ENCODE measurements around the gene LHCGR.

The LHCGR gene

GRCh38 chr2:48755473-48755872, at the start of gene LHCGR:
TSS of gene LHCGR (minus strand) at chr2:48755724. CDS start at chr2:48755671, 53 bp downstream.
- Histone ChIP-seq H3K4me1 (ENCODE audit: insufficient read depth, low read length) (peaks cover 19% of the 10 kb centered on the region), H3K36me3 (ENCODE audit: insufficient read depth, low read length) (no peaks in the 10 kb centered on the region), H3K27me3 (ENCODE audit: insufficient read depth, low read length) (peaks cover 28% of the 10 kb centered on the region), H2AFZ (ENCODE audit: low read depth, low read length) (no peak within 1 kb of the TSS), H3K4me3 (ENCODE audit: low read length) (peak within 1 kb of the TSS; percentile 14), H3K9me3 (ENCODE audit: low read length) (no peaks in the 10 kb centered on the region)

GRCh38 chr2:48799601-48800000, 44.1 kb upstream of the LHCGR start:
- Histone ChIP-seq H3K36me3 (ENCODE audit: insufficient read depth, low read length) (no peaks in the 10 kb centered on the region), H3K4me1 (ENCODE audit: insufficient read depth, low read length) (no peaks in the 10 kb centered on the region), H3K4me3 (ENCODE audit: low read length) (no peak overlapping the region), H3K27me3 (ENCODE audit: insufficient read depth, low read length) (no peaks in the 10 kb centered on the region), H3K9me3 (ENCODE audit: low read length) (no peaks in the 10 kb centered on the region), H2AFZ (ENCODE audit: low read depth, low read length) (no peak overlapping the region)

GRCh38 chr2:48795065-48795464, 39.5 kb upstream of the LHCGR start:
- Histone ChIP-seq H3K36me3 (ENCODE audit: insufficient read depth, low read length) (no peaks in the 10 kb centered on the region), H3K4me3 (ENCODE audit: low read length) (no peak overlapping the region), H3K4me1 (ENCODE audit: insufficient read depth, low read length) (peaks cover 15% of the 10 kb centered on the region), H3K9me3 (ENCODE audit: low read length) (no peaks in the 10 kb centered on the region), H2AFZ (ENCODE audit: low read depth, low read length) (no peak overlapping the region), H3K27me3 (ENCODE audit: insufficient read depth, low read length) (no peaks in the 10 kb centered on the region)

- no peak overlapping the region for H2AFZ ChIP-seq (ENCODE audit: low read depth, low read length)
Observed at GRCh38 chr2:48793671-48794070, 38.1 kb upstream of the LHCGR start.

GRCh38 chr2:48792030-48792429, 36.5 kb upstream of the LHCGR start:
- no peaks in the 10 kb centered on the region for H3K36me3 ChIP-seq (ENCODE audit: insufficient read depth, low read length)
- H3K4me1 ChIP-seq (ENCODE audit: insufficient read depth, low read length): peaks cover 15% of the 10 kb centered on the region
- no peaks in the 10 kb centered on the region for H3K27me3 ChIP-seq (ENCODE audit: insufficient read depth, low read length)
- H3K9me3 ChIP-seq (ENCODE audit: low read length): no peaks in the 10 kb centered on the region
- no peak overlapping the region for H3K4me3 ChIP-seq (ENCODE audit: low read length)
- no peak overlapping the region for H2AFZ ChIP-seq (ENCODE audit: low read depth, low read length)

More at GRCh38 chr2:48793671-48794070, 38.1 kb upstream of the LHCGR start:
- H3K4me1 ChIP-seq (ENCODE audit: insufficient read depth, low read length): peaks cover 15% of the 10 kb centered on the region
- H3K27me3 ChIP-seq (ENCODE audit: insufficient read depth, low read length): no peaks in the 10 kb centered on the region
- H3K9me3 ChIP-seq (ENCODE audit: low read length): no peaks in the 10 kb centered on the region
- no peaks in the 10 kb centered on the region for H3K36me3 ChIP-seq (ENCODE audit: insufficient read depth, low read length)
- no peak overlapping the region for H3K4me3 ChIP-seq (ENCODE audit: low read length)

GRCh38 chr2:48790407-48791170, 35.1 kb upstream of the LHCGR start:
- H3K4me3 ChIP-seq (ENCODE audit: low read length): no peak overlapping the region
- no peaks in the 10 kb centered on the region for H3K27me3 ChIP-seq (ENCODE audit: insufficient read depth, low read length)
- no peaks in the 10 kb centered on the region for H3K9me3 ChIP-seq (ENCODE audit: low read length)
- H2AFZ ChIP-seq (ENCODE audit: low read depth, low read length): no peak overlapping the region
- no peaks in the 10 kb centered on the region for H3K36me3 ChIP-seq (ENCODE audit: insufficient read depth, low read length)
- peaks cover 15% of the 10 kb centered on the region for H3K4me1 ChIP-seq (ENCODE audit: insufficient read depth, low read length)

GRCh38 chr2:48787580-48787979, 32.1 kb upstream of the LHCGR start:
- no peak overlapping the region for H3K4me3 ChIP-seq (ENCODE audit: low read length)
- H3K4me1 ChIP-seq (ENCODE audit: insufficient read depth, low read length): peaks cover 14% of the 10 kb centered on the region
- H2AFZ ChIP-seq (ENCODE audit: low read depth, low read length): no peak overlapping the region
- no peaks in the 10 kb centered on the region for H3K27me3 ChIP-seq (ENCODE audit: insufficient read depth, low read length)
- no peaks in the 10 kb centered on the region for H3K9me3 ChIP-seq (ENCODE audit: low read length)
- no peaks in the 10 kb centered on the region for H3K36me3 ChIP-seq (ENCODE audit: insufficient read depth, low read length)

GRCh38 chr2:48781366-48781765, 25.8 kb upstream of the LHCGR start:
- Histone ChIP-seq H3K36me3 (ENCODE audit: insufficient read depth, low read length) (no peaks in the 10 kb centered on the region), H2AFZ (ENCODE audit: low read depth, low read length) (no peak overlapping the region), H3K4me1 (ENCODE audit: insufficient read depth, low read length) (no peaks in the 10 kb centered on the region), H3K9me3 (ENCODE audit: low read length) (no peaks in the 10 kb centered on the region), H3K27me3 (ENCODE audit: insufficient read depth, low read length) (no peaks in the 10 kb centered on the region), H3K4me3 (ENCODE audit: low read length) (no peak overlapping the region)

- H2AFZ ChIP-seq (ENCODE audit: low read depth, low read length): no peak overlapping the region
- no peaks in the 10 kb centered on the region for H3K9me3 ChIP-seq (ENCODE audit: low read length)
- no peaks in the 10 kb centered on the region for H3K4me1 ChIP-seq (ENCODE audit: insufficient read depth, low read length)
- H3K4me3 ChIP-seq (ENCODE audit: low read length): no peak overlapping the region
- no peaks in the 10 kb centered on the region for H3K36me3 ChIP-seq (ENCODE audit: insufficient read depth, low read length)
- H3K27me3 ChIP-seq (ENCODE audit: insufficient read depth, low read length): no peaks in the 10 kb centered on the region
Observed at GRCh38 chr2:48779019-48779716, 23.6 kb upstream of the LHCGR start.

- Histone ChIP-seq H3K4me3 (ENCODE audit: low read length) (no peak overlapping the region), H3K36me3 (ENCODE audit: insufficient read depth, low read length) (no peaks in the 10 kb centered on the region), H2AFZ (ENCODE audit: low read depth, low read length) (no peak overlapping the region), H3K9me3 (ENCODE audit: low read length) (no peaks in the 10 kb centered on the region), H3K27me3 (ENCODE audit: insufficient read depth, low read length) (no peaks in the 10 kb centered on the region), H3K4me1 (ENCODE audit: insufficient read depth, low read length) (no peaks in the 10 kb centered on the region)
Observed at GRCh38 chr2:48774251-48774650, 18.7 kb upstream of the LHCGR start.

- H3K4me1 ChIP-seq (ENCODE audit: insufficient read depth, low read length): no peaks in the 10 kb centered on the region
- H3K36me3 ChIP-seq (ENCODE audit: insufficient read depth, low read length): no peaks in the 10 kb centered on the region
Observed at GRCh38 chr2:48771241-48772014, 15.9 kb upstream of the LHCGR start.

GRCh38 chr2:48770181-48770580, 14.7 kb upstream of the LHCGR start:
- Histone ChIP-seq H3K9me3 (ENCODE audit: low read length) (no peaks in the 10 kb centered on the region), H3K4me3 (ENCODE audit: low read length) (no peak overlapping the region), H3K27me3 (ENCODE audit: insufficient read depth, low read length) (no peaks in the 10 kb centered on the region), H3K36me3 (ENCODE audit: insufficient read depth, low read length) (no peaks in the 10 kb centered on the region), H2AFZ (ENCODE audit: low read depth, low read length) (no peak overlapping the region), H3K4me1 (ENCODE audit: insufficient read depth, low read length) (no peaks in the 10 kb centered on the region)

More at GRCh38 chr2:48771241-48772014, 15.9 kb upstream of the LHCGR start:
- no peak overlapping the region for H2AFZ ChIP-seq (ENCODE audit: low read depth, low read length)
- H3K4me3 ChIP-seq (ENCODE audit: low read length): no peak overlapping the region
- no peaks in the 10 kb centered on the region for H3K9me3 ChIP-seq (ENCODE audit: low read length)
- H3K27me3 ChIP-seq (ENCODE audit: insufficient read depth, low read length): no peaks in the 10 kb centered on the region

- Histone ChIP-seq H3K36me3 (ENCODE audit: insufficient read depth, low read length) (no peaks in the 10 kb centered on the region), H3K27me3 (ENCODE audit: insufficient read depth, low read length) (no peaks in the 10 kb centered on the region), H3K4me3 (ENCODE audit: low read length) (no peak overlapping the region), H3K9me3 (ENCODE audit: low read length) (no peaks in the 10 kb centered on the region), H2AFZ (ENCODE audit: low read depth, low read length) (no peak overlapping the region), H3K4me1 (ENCODE audit: insufficient read depth, low read length) (no peaks in the 10 kb centered on the region)
Observed at GRCh38 chr2:48768669-48769068, 13.1 kb upstream of the LHCGR start.
